Body of pancreas (tissue), 4 donors: ENCODE results near the gene ASGR1. TPM values are rescaled to one million over a fixed set of nuclear protein-coding genes. Genes with fewer than 3 reads are reported as not detected.
A peak's percentile ranks its signal among the peaks of the same experiment; 100 is the strongest.

ENCODE experiments used
- ATAC-seq: fragments of 150-250 bp; one replicate; pipeline ENCODE4 v1.9.1; 2016
- DNase-seq, 4 donors: peaks; one replicate each; pipeline ENCODE4 v3.0.0-alpha.2; 2019
- H3K27ac ChIP-seq, 4 donors: fragments of 200-600 bp; sonication (generic); 1 replicate in 3 of 4; 2 replicates in 1 of 4; pipeline versions ENCODE4 v1.5.1 to v1.6.1; 2016 to 2019; ENCODE audit warnings: mild to moderate bottlenecking in 1 of 4, mixed read lengths in 1 of 4, moderate library complexity in 1 of 4
- H3K27me3 ChIP-seq, 2 donors: fragments of 200-600 bp; sonication (generic); one replicate each; pipeline ENCODE4 v1.6.0; 2016; ENCODE audit warnings: mild to moderate bottlenecking in 1 of 2
- H3K36me3 ChIP-seq, 2 donors: fragments of 200-600 bp; sonication (generic); replicated peaks in 1 of 2; 2 replicates each; pipeline ENCODE4 v1.5.1; 2016; ENCODE audit warnings: low read depth in 2 of 2; ENCODE audit not compliant: insufficient read depth in 1 of 2
- H3K4me1 ChIP-seq: fragments of 200-600 bp; sonication (generic); one replicate; pipeline ENCODE4 v1.6.0; 2016
- H3K4me3 ChIP-seq, 2 donors: fragments of 200-600 bp; sonication (generic); 1 replicate in 1 of 2; 2 replicates in 1 of 2; pipeline ENCODE4 v1.5.1; 2016 to 2019
- H3K9me3 ChIP-seq, 3 donors: fragments of 200-600 bp; sonication (generic); 1 replicate in 2 of 3; 2 replicates in 1 of 3; pipeline ENCODE4 v1.5.1; 2016
- CTCF ChIP-seq, 7 experiments: fragments of 450-650 bp in 4 of 7; fragments of 200-600 bp in 3 of 7; sonication (generic) in 3 of 7; IDR thresholded peaks; one replicate each; pipeline ENCODE4 v1.5.1; 2016 to 2019; ENCODE audit warnings: antibody characterized with exemption in 7 of 7
- POLR2A ChIP-seq, 3 donors: fragments of 450-650 bp; IDR thresholded peaks; one replicate each; pipeline ENCODE4 v1.6.1; 2016; ENCODE audit warnings: antibody characterized with exemption in 3 of 3, mild to moderate bottlenecking in 2 of 3
- WGBS, 2 donors: methylation state at CpG; one replicate each; pipeline ENCODE4 v1.1.5; 2017; 5-methylcytosine and 5-hydroxymethylcytosine counted together
- intact Hi-C: fragments of 100-400 bp; cut with DNase I; formaldehyde crosslinking; loops from one replicate; pipeline ENCODE4 v1.15.1; 2023
- total RNA-seq, 2 donors: library from RNA; depleted of rRNA; stranded (reverse); fragments of >200 nt; gene quantifications; one replicate each; pipeline ENCODE4 v1.1.0, GENCODE V29; 2016

ASGR1 gene
- total RNA-seq, 2 donors from 2014 or later: 4.6 TPM; not detected in 1

GRCh38 chr17:7178973-7179316 lies 225 bp downstream of the ASGR1 start:
- intact Hi-C loops: no loop called here
- H3K4me3 ChIP-seq: no peak overlapping the region
- 71% methylated on average over 11 of the region's 11 CpGs for WGBS, 2 donors
- DNase-seq (no peak), ATAC-seq (no peak)
- H3K27me3 ChIP-seq: peaks cover 0 to 9% of the 10 kb centered on the region in 2 donors
- H3K4me1 ChIP-seq: peaks cover 22% of the 10 kb centered on the region
- H3K9me3 ChIP-seq: no peaks in the 10 kb centered on the region
- no peaks in the 10 kb centered on the region for H3K36me3 ChIP-seq
- no peak for TF ChIP-seq CTCF (IDR thresholded peaks at IDR 0.05)
- no peak for TF ChIP-seq POLR2A (IDR thresholded peaks at IDR 0.05)
- no peak overlapping the region for H3K27ac ChIP-seq

- intact Hi-C loops: no loop called here
- Histone ChIP-seq H3K4me3 (no peak overlapping the region), H3K4me1 (peaks cover 22% of the 10 kb centered on the region), H3K27me3 (peaks cover 0 to 15% of the 10 kb centered on the region in 2 donors), H3K9me3 (no peaks in the 10 kb centered on the region), H3K27ac (no peak overlapping the region), H3K36me3 (no peaks in the 10 kb centered on the region)
- ATAC-seq (peak; percentile 8), DNase-seq (peak in 2 of 4 donors; percentile 13 to 27)
- TF ChIP-seq CTCF (IDR thresholded peaks at IDR 0.05) (no peak), POLR2A (IDR thresholded peaks at IDR 0.05) (no peak)
- WGBS, 2 donors: 6 to 7% methylated on average over 14 to 18 of the region's 18 CpGs
Observed at GRCh38 chr17:7177954-7178477, 1.2 kb downstream of the ASGR1 start.

- Histone ChIP-seq H3K36me3 (no peaks in the 10 kb centered on the region), H3K27me3 (peaks cover 0 to 15% of the 10 kb centered on the region in 2 donors), H3K4me3 (no peak overlapping the region), H3K27ac (no peak overlapping the region), H3K4me1 (peaks cover 22% of the 10 kb centered on the region), H3K9me3 (no peaks in the 10 kb centered on the region)
- intact Hi-C loops: no loop called here
- TF ChIP-seq CTCF (IDR thresholded peaks at IDR 0.05): peak; percentile 52 to 80 (median 72)
- no peak for TF ChIP-seq POLR2A (IDR thresholded peaks at IDR 0.05)
- 2% methylated on average over 19 to 31 of the region's 31 CpGs for WGBS, 2 donors
- DNase-seq (peak; percentile 62 to 74 (median 74)), ATAC-seq (peak; percentile 76)
Observed at GRCh38 chr17:7177191-7177953, 1.8 kb downstream of the ASGR1 start.

- H3K27ac ChIP-seq: no peak overlapping the region
- TF ChIP-seq POLR2A (IDR thresholded peaks at IDR 0.05) (no peak), CTCF (IDR thresholded peaks at IDR 0.05) (no peak)
- intact Hi-C loops: no loop called here
- ATAC-seq (no peak), DNase-seq (no peak)
- peaks cover 22% of the 10 kb centered on the region for H3K4me1 ChIP-seq
- H3K4me3 ChIP-seq: no peak overlapping the region
- H3K9me3 ChIP-seq: no peaks in the 10 kb centered on the region
- H3K27me3 ChIP-seq: peaks cover 0 to 15% of the 10 kb centered on the region in 2 donors
- 1 to 5% methylated on average over 9 to 17 of the region's 17 CpGs for WGBS, 2 donors
- H3K36me3 ChIP-seq: no peaks in the 10 kb centered on the region
Observed at GRCh38 chr17:7176841-7177190, 2.4 kb downstream of the ASGR1 start.
